K562 (cell line): ENCODE results near the gene PLXNB3. TPM values are rescaled to one million over a fixed set of nuclear protein-coding genes. Genes with fewer than 3 reads are reported as not detected.

Experiments used
- ATAC-seq: fragments of 200-7000 bp; cut with Tn5 transposase; 3 replicates; pipeline ENCODE4 v1.9.1; 2020; ENCODE audit warnings: moderate library complexity
- BruUV-seq: library from RNA; stranded (reverse); fragments of 400-500 nt; replicated peaks from 2 replicates; lab custom pipeline; 2021; lab: Mats Ljungman, UMichigan
- CTCF ChIA-PET: fragments of 300-600 bp; formaldehyde crosslinking; extraction: SDS; loops from one replicate; lab custom pipeline; 2021; ENCODE audit warnings: low intra/inter-chr PET ratio; lab: Yijun Ruan, JAX
- POLR2A ChIA-PET: fragments of 300-600, 350-650 bp; sonication (Branson Sonifier 250); formaldehyde crosslinking; extraction: SDS; loops from one replicate; lab custom pipeline; 2021; ENCODE audit warnings: antibody characterized with exemption, inconsistent platforms; lab: Yijun Ruan, JAX
- DNase-seq, 4 experiments: peaks; one replicate each; pipeline versions ENCODE4 v3.0.0 to v3.0.0-alpha.2; 2011 to 2018; ENCODE audit warnings: low spot score in 3 of 4, mixed read lengths in 3 of 4; ENCODE audit errors: extremely low read depth in 1 of 4
- FAIRE-seq: peaks from 2 replicates; lab custom pipeline; 2011; peaks lifted over from hg19 to GRCh38; lab: Jason Lieb, UNC
- H2AFZ ChIP-seq: 2 replicates; pipeline ENCODE4 v1.6.0; 2011; ENCODE audit warnings: low read depth, low read length, control low read depth, inconsistent platforms
- H3K27ac ChIP-seq: fragments of 200-600 bp; 3 replicates; pipeline ENCODE4 v1.8.0; 2011; ENCODE audit warnings: low read depth, mild to moderate bottlenecking, control low read depth, inconsistent platforms, low read length, moderate library complexity, mixed read lengths; ENCODE audit errors: extremely low read depth
- H3K27me3 ChIP-seq, 2 experiments: fragments of 300-600 bp in 1 of 2; 2 replicates in 1 of 2; 3 replicates in 1 of 2; pipeline versions ENCODE4 v1.6.0 to v1.8.0; 2011; ENCODE audit warnings: inconsistent platforms in 2 of 2, low read length in 2 of 2, mild to moderate bottlenecking in 1 of 2, mixed read lengths in 1 of 2, moderate library complexity in 1 of 2; ENCODE audit not compliant: control insufficient read depth in 2 of 2, insufficient read depth in 2 of 2
- H3K36me3 ChIP-seq: fragments of 300-600 bp; 3 replicates; pipeline ENCODE4 v1.8.0; 2011; ENCODE audit warnings: mild to moderate bottlenecking, low read length, inconsistent platforms; ENCODE audit not compliant: control insufficient read depth, insufficient read depth
- H3K4me1 ChIP-seq, 2 experiments: fragments of 200-600 bp in 1 of 2; replicated peaks in 1 of 2; 2 replicates in 1 of 2; 3 replicates in 1 of 2; pipeline versions ENCODE4 v1.5.1 to v1.8.0; 2011; ENCODE audit warnings: inconsistent platforms in 2 of 2, low read length in 2 of 2, mild to moderate bottlenecking in 1 of 2, mixed read lengths in 1 of 2, moderate library complexity in 1 of 2; ENCODE audit not compliant: control insufficient read depth in 2 of 2, insufficient read depth in 2 of 2
- H3K4me2 ChIP-seq: 2 replicates; pipeline ENCODE4 v1.6.1; 2011; ENCODE audit warnings: low read length, control low read depth, inconsistent platforms, mixed read lengths; ENCODE audit not compliant: insufficient read depth
- H3K4me3 ChIP-seq: fragments of 200-600 bp; sonication (generic), shearing (Covaris generic); 2 replicates; pipeline ENCODE4 v1.5.1; 2016; ENCODE audit warnings: control low read depth, inconsistent platforms
- H3K79me2 ChIP-seq: fragments of 200-600 bp; 3 replicates; pipeline ENCODE4 v1.8.0; 2011; ENCODE audit warnings: low read length, inconsistent platforms; ENCODE audit not compliant: control insufficient read depth, insufficient read depth
- H3K9ac ChIP-seq, 2 experiments: 2 replicates each; pipeline versions ENCODE4 v1.6.0 to v1.6.1; 2011; ENCODE audit warnings: low read depth in 2 of 2, low read length in 2 of 2, control low read depth in 1 of 2, inconsistent platforms in 1 of 2, mild to moderate bottlenecking in 1 of 2, mixed read lengths in 1 of 2; ENCODE audit not compliant: insufficient read depth in 1 of 2
- H3K9me1 ChIP-seq: one replicate; pipeline ENCODE4 v1.6.0; 2011; ENCODE audit warnings: inconsistent platforms, mild to moderate bottlenecking, low read length, moderate library complexity; ENCODE audit not compliant: control insufficient read depth, insufficient read depth
- H3K9me3 ChIP-seq: replicated peaks from 2 replicates; pipeline ENCODE4 v1.5.1; 2011; ENCODE audit warnings: low read depth, low read length, inconsistent platforms; ENCODE audit not compliant: control insufficient read depth, insufficient read depth
- H4K20me1 ChIP-seq: replicated peaks from 2 replicates; pipeline ENCODE4 v1.6.1; 2011; ENCODE audit warnings: low read length, inconsistent platforms, mixed read lengths; ENCODE audit not compliant: control insufficient read depth, insufficient read depth
- BRF2 ChIP-seq: IDR thresholded peaks from 3 replicates; pipeline ENCODE4 v1.6.1; 2011; ENCODE audit warnings: borderline replicate concordance, mild to moderate bottlenecking; ENCODE audit not compliant: insufficient read length, insufficient read depth
- DACH1 ChIP-seq: fragments of 450-650 bp; IDR thresholded peaks from 2 replicates; pipeline ENCODE4 v1.6.1; 2018; ENCODE audit not compliant: partially characterized antibody
- DPF2 ChIP-seq: fragments of 450-650 bp; IDR thresholded peaks from 2 replicates; pipeline ENCODE4 v1.6.1; 2016
- ELK1 ChIP-seq: sonication (generic); formaldehyde crosslinking; IDR thresholded peaks from 2 replicates; pipeline ENCODE4 v1.8.1; 2022; ENCODE audit warnings: missing genetic modification reagents
- GTF2A2 ChIP-seq: IDR thresholded peaks from 2 replicates; pipeline ENCODE4 v1.6.1; 2016; ENCODE audit warnings: mild to moderate bottlenecking, missing genetic modification characterization, missing compliant biosample characterization
- HEY1 ChIP-seq: fragments of 250-450 bp; sonication (Bioruptor Pico); IDR thresholded peaks from 2 replicates; pipeline ENCODE4 v1.5.0; 2020; ENCODE audit warnings: mild to moderate bottlenecking, moderate library complexity, borderline replicate concordance
- POLR2A ChIP-seq: fragments of 450-650 bp; conservative IDR thresholded peaks from 2 replicates; pipeline ENCODE4 v1.6.1; 2016
- RBBP5 ChIP-seq: fragments of 200-600 bp; sonication (generic); IDR thresholded peaks from 2 replicates; pipeline ENCODE4 v1.6.1; 2012; ENCODE audit warnings: borderline replicate concordance, mild to moderate bottlenecking, low read length, control low read depth, inconsistent platforms; ENCODE audit not compliant: insufficient read depth, poor library complexity, severe bottlenecking
- SIN3A ChIP-seq, 2 experiments: fragments of 150-350 bp in 1 of 2; IDR thresholded peaks; 2 replicates each; pipeline ENCODE4 v1.6.1; 2011 to 2016; ENCODE audit warnings: borderline replicate concordance in 2 of 2, low read depth in 2 of 2, low read length in 2 of 2, mild to moderate bottlenecking in 2 of 2, moderate library complexity in 2 of 2; ENCODE audit not compliant: control insufficient read depth in 1 of 2
- TEAD2 ChIP-seq: fragments of 450-650 bp; IDR thresholded peaks from 2 replicates; pipeline ENCODE4 v1.6.1; 2016; ENCODE audit warnings: missing genetic modification characterization, control low read depth, missing compliant biosample characterization
- THRA ChIP-seq: fragments of 450-650 bp; IDR thresholded peaks from 2 replicates; pipeline ENCODE4 v1.6.1; 2017; ENCODE audit warnings: mild to moderate bottlenecking, moderate library complexity
- TSC22D4 ChIP-seq: fragments of 450-650 bp; IDR thresholded peaks from 2 replicates; pipeline ENCODE4 v1.6.1; 2016; ENCODE audit warnings: missing genetic modification characterization, missing biosample characterization, control low read depth
- ZNF583 ChIP-seq: fragments of 250-450 bp; sonication (Bioruptor Pico); IDR thresholded peaks from 2 replicates; pipeline ENCODE4 v1.4.0; 2020
- ZNF740 ChIP-seq, 3 experiments: fragments of 200-800 bp in 1 of 3; sonication (Bioruptor generic) in 1 of 3; sonication (generic) in 1 of 3; formaldehyde crosslinking in 1 of 3; IDR thresholded peaks; 2 replicates each; pipeline versions ENCODE4 v1.6.1 to v1.8.0; 2016 to 2022; ENCODE audit warnings: mild to moderate bottlenecking in 2 of 3, missing compliant biosample characterization in 2 of 3, missing genetic modification characterization in 2 of 3, missing genetic modification reagents in 1 of 3
- WGBS: fragments of 100-300 bp; shearing (Covaris generic); methylation state at CpG from one replicate; pipeline ENCODE4 v1.1.6; 2016; ENCODE audit warnings: low coverage, mixed read lengths; ENCODE audit not compliant: insufficient coverage; ENCODE audit errors: missing lambda C conversion rate; 5-methylcytosine and 5-hydroxymethylcytosine counted together
- in situ Hi-C: fragments of 300-500 bp; cut with MboI; formaldehyde crosslinking; loops from 4 replicates; pipeline ENCODE4 v1.15.0; 2018; ENCODE audit warnings: inconsistent platforms, mixed read lengths
- intact Hi-C: fragments of 100-400 bp; cut with micrococcal nuclease; formaldehyde crosslinking; loops from 2 replicates; pipeline ENCODE4 v1.14.2; 2022
- polyA plus RNA-seq, 8 experiments: library from polyadenylated mRNA; depleted of rRNA in 4 of 8; stranded (reverse) in 5 of 8; unstranded in 3 of 8; fragments of >200 nt; fragmentation: Nextera tagmentation in 2 of 8; fragmentation: Illumina TruSeq in 1 of 8; extraction: Ambion mirVana in 2 of 8; extraction: Trizol in 1 of 8; gene quantifications; 2 replicates each; pipeline versions ENCODE4 v1.2.1 to v1.2.3, GENCODE V29; 2011 to 2014; ENCODE audit warnings: inconsistent platforms in 1 of 8, missing spikeins in 1 of 8
- total RNA-seq, 7 experiments: library from RNA; depleted of rRNA in 6 of 7; stranded (reverse); fragments of >200 nt in 6 of 7; fragmentation: Illumina TruSeq in 2 of 7; extraction: Trizol in 2 of 7; gene quantifications; 2 replicates each; pipeline versions ENCODE4 v1.2.1 to v1.2.3, GENCODE V29; 2011 to 2021; ENCODE audit warnings: low replicate concordance in 1 of 7

The PLXNB3 gene
- total and polyA plus RNA-seq, 9 of the 15 experiments (the other 6 are each of a cell fraction or from before 2014, with no cell fraction given) = 0.22 to 2.0 (median 1.4) TPM; not detected in 2

- Histone ChIP-seq H2AFZ (no peak overlapping the region), H3K4me3 (no peak overlapping the region), H3K36me3 (no peaks in the 10 kb centered on the region; the same call in 2 of the 3 replicates), H3K9me3 (no peaks in the 10 kb centered on the region), H3K79me2 (no peaks in the 10 kb centered on the region), H3K4me2 (no peak overlapping the region), H3K9ac (no peak overlapping the region; a peak in 1 of 4 replicates), H3K27me3 (no peaks in the 10 kb centered on the region), H3K27ac (no peak overlapping the region), H3K4me1 (peaks cover 8 to 58% of the 10 kb centered on the region in 2 experiments; a peak in 4 of 5 replicates), H3K9me1 (no peaks in the 10 kb centered on the region), H4K20me1 (no peaks in the 10 kb centered on the region)
- no TSS peak for BruUV-seq
- in situ Hi-C loops (no loop called here), intact Hi-C loops (no loop called here)
- DNase-seq (no peak), FAIRE-seq (no peak), ATAC-seq (no peak)
- CTCF ChIA-PET = no interaction called here
- TF ChIP-seq GTF2A2 (tag) (no peak), RBBP5 (no peak), DACH1 (no peak), TEAD2 (tag) (no peak), SIN3A (IDR thresholded peaks at IDR 0.05; ENCODE audit: borderline replicate concordance in 2 of 2, control insufficient read depth in 1 of 2, low read depth in 2 of 2, low read length in 2 of 2) (no peak), ZNF583 (CRISPR knock-in tag) (no peak), THRA (no peak), DPF2 (no peak), ELK1 (CRISPR knock-in tag) (no peak), BRF2 (no peak), ZNF740 (CRISPR knock-in tag; IDR thresholded peaks at IDR 0.05) (no peak), ZNF740 (tag; IDR thresholded peaks at IDR 0.05) (no peak), HEY1 (CRISPR knock-in tag) (no peak), POLR2A (no peak), TSC22D4 (tag) (no peak)
- POLR2A ChIA-PET = interaction anchor here (0.6 to 1.6 kb wide), 2 partner anchors 11 to 359 kb away, joined by 4 to 5 read pairs; partner anchors contain the start of gene MECP2
- WGBS = 79% methylated on average over 9 of the region's 27 CpGs
Observed at GRCh38 chrX:153738056-153738605, 25.9 kb upstream of the PLXNB3 start.
